GF-D8 (cell line): Measurements from ENCODE around the gene WWC2.
"Not testable (repeated sequence)": the region's sequence is repeated elsewhere in the genome, so short reads cannot be mapped to it uniquely, and the experiment has no call there.

Source experiments
- DNase-seq: peaks from one replicate; lab custom pipeline; 2025; lab: John Stamatoyannopoulos, UW

Gene WWC2

GRCh38 chr4:183142571-183143550 is 43.8 kb downstream of the WWC2 start:
- DNase-seq, result no peak

- no peak for DNase-seq
Observed at GRCh38 chr4:183144787-183145186, 45.7 kb downstream of the WWC2 start.

GRCh38 chr4:183145773-183146172 is 46.7 kb downstream of the WWC2 start:
- DNase-seq, result no peak

- DNase-seq, result no peak
Observed at GRCh38 chr4:183146478-183146877, 47.4 kb downstream of the WWC2 start.

- no peak for DNase-seq
Observed at GRCh38 chr4:183147196-183147595, 48.1 kb downstream of the WWC2 start.

DNA sequence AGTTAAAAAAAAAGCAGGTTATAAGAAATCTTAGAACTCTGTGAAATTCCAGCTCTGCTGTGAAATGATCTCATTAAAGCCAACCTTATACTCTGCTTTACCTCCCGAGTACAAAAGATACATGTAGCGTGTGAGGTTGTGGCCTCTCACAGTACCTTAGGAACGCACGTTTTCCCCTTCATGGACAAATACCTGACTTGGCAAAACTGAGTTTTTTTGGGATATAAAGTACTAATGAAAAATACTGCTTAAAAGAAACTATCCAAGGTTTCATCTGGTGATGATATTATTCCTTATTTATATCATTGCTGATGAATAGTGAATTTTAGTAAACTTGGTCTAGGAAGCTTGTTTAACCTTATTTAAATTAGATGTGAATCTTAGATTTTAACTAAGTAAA is 48.9 kb downstream of the WWC2 start:
- DNase-seq, result no peak

GRCh38 chr4:183149616-183150539 is 50.8 kb downstream of the WWC2 start:
- DNase-seq, result no peak

DNA sequence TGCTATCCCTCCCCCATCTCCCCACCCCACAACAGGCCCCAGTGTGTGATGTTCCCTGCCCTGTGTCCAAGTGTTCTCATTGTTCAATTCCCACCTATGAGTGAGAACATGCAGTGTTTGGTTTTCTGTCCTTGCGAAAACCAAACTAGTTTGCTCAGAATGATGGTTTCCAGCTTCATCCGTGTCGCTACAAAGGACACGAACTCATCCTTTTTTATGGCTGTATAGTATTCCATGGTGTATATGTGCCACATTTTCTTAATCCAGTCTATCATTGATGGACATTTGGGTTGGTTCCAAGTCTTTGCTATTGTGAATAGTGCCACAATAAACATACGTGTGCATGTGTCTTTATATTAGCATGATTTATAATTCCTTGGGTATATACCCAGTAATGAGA is 51.6 kb downstream of the WWC2 start:
- not testable (repeated sequence) for DNase-seq

GRCh38 chr4:183152232-183152631 is 53.2 kb downstream of the WWC2 start:
- DNase-seq, result not testable (repeated sequence)

- no peak for DNase-seq
Observed at GRCh38 chr4:183153190-183153916, 54.3 kb downstream of the WWC2 start.

DNA sequence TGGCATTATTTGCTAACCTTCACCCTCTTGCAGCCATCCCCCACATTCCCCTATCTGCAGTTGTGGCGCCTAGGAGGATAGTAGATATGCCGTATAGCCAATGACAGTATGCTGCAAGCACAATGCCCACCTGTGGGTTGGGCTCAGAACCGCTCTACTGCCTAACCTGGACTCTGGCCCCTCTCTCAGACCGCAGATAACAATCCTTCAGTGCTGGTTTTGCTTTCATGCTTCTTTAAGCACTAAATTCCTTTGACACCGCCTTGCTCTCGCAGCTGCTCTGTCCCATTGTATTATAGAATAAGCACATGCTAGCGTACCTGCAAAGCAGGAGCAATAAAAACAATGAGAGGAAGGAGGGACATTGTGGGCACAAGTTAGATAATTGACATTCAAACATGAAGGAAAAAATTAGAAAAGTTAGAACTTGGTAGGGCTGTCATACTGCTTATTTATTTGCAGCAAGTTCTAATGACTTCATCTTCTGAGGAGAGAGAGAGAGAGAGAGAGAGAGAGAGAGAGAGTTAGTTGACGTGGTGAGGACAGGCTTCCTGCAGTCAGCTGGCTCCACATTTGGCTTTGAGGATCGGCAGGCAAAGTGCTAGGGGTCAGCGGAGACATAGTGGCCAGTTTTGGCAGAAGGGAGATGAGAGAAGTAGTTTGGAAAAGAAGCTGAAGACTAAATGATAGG is 55.8 kb downstream of the WWC2 start:
- DNase-seq, result no peak

DNA sequence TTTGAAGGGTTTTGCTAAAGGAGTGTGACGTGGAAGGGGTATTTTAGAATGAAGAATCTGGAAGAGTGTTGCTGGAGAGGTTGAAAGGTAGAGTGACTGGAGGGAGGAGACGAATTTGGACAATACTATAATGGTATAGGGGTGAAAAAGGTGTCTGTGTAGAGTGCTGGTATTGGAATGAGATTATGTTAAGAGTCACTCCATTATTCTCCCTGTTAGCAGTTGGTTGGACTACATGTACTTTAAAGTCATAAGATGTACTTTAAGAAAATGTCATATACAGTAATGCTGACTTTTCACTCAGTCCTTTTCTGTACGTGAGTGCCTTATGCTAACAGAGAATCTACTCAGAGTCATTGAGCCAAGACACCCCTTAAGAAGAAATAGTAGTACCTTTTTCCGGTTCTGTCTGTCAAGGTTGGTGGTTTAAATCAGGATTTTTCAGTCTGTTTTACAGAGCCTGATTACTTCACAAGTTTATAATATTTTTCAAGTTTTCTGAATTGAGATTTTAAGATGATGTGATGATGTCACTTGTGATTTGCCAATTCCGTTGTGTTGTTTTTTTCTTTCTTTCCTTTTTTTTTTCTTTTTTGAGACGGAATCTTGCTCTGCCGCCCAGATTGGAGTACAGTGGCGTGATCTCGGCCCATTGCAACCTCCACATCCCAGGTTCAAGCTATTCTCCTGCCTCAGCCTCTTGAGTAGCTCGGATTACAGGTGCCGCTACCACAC is 56.6 kb downstream of the WWC2 start:
- DNase-seq, result no peak

- DNase-seq, result no peak
Observed at GRCh38 chr4:183157215-183157614, 58.2 kb downstream of the WWC2 start.

GRCh38 chr4:183158062-183158461 is 59.0 kb downstream of the WWC2 start:
- DNase-seq, result no peak

DNA sequence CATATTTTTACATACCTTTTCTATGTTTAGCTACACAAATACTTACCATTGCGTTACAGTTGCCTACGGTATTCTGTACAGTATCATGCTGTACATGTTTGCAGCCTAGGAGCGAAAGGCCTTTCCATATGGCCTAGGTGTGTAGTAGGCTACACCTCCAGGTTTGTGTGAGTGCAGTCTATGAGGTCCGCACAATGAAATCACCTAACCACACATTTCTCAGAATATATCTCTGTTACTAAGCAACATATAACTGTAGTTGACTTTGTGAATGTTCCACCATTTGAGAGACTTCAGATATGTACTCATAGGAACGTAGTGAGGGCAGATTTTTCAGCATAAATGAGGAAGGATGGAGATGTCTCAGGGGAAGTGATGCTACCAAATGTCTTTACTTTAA is 62.6 kb downstream of the WWC2 start:
- DNase-seq, result no peak

GRCh38 chr4:183163135-183163534 is 64.1 kb downstream of the WWC2 start:
- no peak for DNase-seq

DNA sequence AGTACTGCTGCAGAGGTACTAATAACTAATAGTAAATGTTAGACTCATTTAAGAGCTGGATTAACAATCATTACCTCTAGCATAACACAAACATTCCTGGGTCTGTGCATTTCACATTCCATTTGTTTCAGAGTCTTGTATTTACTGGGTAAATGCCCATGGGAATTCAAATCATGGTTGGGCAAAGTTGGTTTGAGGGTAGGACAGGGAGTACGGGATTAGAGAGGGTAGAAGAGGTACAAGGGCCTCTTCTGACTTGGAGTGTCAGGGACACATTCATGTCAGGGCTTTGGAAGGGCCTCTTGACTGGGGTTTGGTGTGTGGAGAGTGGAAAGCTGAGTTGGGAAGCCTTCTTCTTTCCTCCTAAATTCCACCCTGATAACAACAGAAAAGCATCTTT is 65.9 kb downstream of the WWC2 start:
- DNase-seq, result no peak

DNA sequence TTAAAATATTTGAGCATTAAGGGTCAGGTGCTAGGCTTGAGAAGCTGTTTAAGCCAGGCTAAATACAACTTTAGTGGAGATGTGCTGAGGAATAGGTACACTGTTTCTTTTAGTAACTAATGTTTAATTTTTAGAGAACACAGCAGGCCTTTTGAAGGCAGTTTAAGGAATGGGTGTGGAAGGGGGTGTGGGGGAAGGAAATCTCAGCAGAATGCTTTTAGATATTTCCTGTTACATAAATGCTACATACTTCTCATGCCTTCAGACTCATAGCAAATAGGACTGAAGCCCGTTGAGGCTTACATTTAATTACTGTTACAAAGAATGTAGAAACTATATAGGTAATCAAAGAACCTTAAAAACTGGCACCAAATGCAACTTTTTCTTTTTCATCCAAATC is 66.3 kb downstream of the WWC2 start:
- DNase-seq, result no peak

DNA sequence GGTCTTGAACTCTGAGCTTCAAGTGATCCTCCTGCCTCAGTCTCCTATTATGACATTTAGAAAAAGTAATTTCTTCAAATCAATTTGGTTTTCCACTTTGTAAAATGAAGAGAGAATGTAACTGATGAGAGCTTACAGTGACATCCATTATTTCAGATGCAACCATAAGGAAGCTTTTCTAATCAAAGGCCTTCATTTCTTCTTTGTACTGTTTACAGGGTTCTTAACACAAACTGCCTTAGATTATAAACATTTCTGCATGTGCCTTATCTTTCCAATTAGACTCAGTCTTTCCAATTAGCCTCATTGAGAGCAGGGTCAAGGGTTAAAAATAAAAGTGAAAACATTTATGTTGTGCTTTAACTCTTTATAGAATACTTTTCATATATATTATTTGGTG is 71.8 kb downstream of the WWC2 start:
- no peak for DNase-seq

GRCh38 chr4:183171484-183172267 is 72.6 kb downstream of the WWC2 start:
- no peak for DNase-seq
